Medulla oblongata (tissue), 1 donor: ENCODE results near the gene RBM20.

Experiments used
- DNase-seq: peaks from one replicate; pipeline ENCODE4 v3.0.0-alpha.2; 2015; ENCODE audit errors: extremely low spot score

Gene RBM20

DNA sequence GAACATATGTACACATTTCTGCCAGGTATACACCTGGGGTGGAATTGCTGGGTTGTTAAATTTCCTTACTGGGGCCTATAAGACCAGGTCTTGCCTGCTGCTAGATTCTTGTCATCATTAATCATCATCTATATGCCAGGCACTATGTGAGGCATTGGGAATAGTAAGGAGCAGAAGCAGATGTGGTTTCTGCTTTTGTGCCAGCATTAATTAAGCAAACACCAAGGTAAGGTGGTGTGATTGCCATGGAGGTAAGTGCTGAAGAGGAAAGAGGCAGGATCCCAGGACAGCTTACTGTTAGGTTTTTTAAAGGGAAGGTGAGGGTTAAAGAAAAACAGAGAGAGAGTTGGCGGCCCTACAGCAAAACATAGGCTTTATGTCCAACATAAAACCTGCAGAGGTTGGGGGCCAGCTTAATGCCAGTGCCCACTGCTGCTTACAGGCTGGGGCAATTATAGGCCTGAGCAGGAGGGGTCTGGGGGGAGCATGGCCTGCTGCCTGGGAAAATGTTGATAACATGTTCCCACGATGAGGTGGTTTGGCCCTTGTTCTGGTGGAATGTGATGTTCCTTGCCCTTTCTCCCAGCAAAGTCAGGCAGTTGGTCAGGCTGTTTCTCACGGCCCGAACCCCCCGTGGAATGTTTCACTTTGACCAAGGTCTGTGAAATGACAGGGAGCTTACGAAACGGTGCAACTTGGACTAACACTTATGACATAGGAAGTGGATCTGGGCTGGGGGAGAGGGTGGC, 93.9 kb downstream of the RBM20 start:
- DNase-seq = no peak

DNA sequence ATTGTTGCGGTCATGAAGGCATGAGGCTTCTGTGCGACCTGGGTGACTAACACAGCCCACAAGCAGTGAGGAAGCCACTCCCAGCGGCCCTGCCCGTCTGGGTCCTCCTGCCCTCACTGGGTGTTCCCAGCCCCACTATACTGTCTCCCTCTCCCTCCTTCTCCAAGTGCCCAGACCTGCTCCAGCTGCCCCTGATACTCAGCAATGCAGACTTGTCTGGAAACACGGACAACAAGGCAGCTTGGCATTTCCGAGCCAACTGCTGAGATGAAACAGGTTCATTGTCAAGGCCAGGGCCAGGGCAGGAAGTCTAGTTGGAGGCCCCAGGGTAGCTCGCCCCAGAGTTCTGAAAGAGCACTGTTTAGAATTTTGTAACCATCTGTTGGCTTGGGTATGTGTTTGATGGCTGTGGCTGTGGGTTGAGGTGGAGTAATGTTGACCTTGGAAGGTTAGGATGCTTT, 95.7 kb downstream of the RBM20 start:
- DNase-seq = no peak

- no peak for DNase-seq
Measured at GRCh38 chr10:110742801-110743200, 98.7 kb downstream of the RBM20 start.

DNA sequence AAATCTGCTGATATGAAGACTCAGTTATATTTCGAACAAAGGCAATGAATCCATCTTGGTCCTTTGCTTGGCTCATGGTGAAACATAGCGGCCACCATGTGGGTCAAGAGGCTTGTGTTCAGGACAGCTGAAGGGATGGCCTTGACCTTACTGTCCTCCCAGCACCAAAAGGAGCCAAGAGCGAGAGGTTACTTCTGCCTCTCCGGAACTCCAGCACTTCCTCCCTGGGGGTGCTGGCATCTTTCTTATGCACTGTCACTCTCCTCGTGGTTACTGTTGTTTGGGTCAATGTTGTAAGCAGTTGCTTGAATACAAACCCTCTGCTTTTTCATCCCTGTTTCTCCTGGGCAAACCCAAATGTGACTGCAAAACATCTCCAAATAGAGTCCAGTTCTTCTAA, 100.6 kb downstream of the RBM20 start:
- no peak for DNase-seq

DNA sequence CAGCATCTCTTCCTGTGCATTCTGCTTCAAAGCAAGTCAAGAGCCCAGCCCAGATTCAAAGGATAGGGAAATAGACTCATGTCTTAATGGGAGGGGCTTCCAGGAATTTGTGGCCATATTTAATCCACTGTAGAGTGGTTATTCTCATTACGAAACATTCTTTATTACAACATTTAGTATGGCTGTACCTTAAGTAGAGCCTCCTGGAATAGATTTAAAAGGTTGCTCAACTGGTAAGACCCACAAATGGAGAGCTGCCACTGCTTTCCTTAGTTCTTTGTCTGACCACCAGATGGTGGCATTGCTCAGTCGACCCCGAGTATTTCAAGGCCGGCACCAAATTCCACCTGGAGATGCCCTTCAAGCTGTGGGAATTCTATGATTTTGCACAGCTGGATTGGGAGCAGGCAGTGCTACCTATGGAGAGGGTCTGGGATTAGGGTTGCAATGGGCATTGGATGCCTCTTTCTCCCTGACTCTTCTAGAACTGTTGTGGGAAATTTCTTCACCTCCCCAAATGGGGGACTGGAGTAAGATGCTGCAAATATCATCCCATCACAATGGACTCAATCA, 102.2 kb downstream of the RBM20 start:
- DNase-seq = peak; percentile 74

DNA sequence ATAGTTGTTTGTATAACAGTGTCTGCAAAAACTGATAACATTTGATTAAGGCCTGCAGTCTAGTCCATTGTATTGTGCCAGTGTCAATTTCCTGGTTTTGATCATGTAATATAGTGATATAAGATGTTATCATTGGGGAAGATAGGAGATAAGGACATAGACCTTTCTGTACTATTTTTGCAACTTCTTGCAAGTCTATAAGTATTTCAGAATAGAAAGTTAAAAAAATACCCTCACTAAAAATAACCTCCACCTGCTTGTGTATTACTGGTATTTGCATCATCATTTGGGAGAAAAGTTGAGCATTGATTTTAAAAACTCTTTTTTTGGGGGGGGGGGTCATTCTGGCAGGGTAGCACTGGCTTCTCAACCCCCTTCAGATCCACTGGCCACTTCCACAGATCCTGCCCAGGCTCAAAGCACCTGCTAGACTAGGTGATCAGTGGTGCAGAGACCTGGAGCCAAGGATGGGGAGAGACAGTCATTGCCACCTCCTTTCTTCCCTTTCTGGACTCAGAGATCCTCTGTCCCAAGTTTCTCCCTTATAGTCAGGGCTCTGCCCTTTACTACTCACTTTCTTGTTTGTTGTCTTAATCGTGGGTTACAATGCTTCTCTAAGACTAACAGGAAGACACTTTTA, 103.0 kb downstream of the RBM20 start:
- no peak for DNase-seq

GRCh38 chr10:110747609-110748464, 103.7 kb downstream of the RBM20 start:
- DNase-seq = no peak

DNA sequence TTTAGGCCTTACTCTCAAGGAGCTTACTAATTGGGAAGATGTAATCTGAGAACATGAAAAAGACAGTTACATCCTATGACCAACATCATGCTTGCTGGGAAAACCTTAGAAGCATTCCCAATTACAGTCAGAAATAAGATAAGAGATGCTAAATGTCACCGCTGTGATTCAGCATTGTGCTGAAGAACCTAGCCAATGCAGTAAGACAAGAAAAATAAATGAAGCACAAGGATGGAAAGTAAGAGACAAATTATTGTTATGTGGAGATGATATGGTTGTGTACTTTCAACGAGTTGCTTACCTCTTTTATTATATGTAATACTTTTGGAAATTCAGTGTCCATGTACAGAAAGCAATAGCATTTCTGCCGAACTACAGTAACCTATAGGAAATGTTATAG, 104.8 kb downstream of the RBM20 start:
- DNase-seq = no peak

DNA sequence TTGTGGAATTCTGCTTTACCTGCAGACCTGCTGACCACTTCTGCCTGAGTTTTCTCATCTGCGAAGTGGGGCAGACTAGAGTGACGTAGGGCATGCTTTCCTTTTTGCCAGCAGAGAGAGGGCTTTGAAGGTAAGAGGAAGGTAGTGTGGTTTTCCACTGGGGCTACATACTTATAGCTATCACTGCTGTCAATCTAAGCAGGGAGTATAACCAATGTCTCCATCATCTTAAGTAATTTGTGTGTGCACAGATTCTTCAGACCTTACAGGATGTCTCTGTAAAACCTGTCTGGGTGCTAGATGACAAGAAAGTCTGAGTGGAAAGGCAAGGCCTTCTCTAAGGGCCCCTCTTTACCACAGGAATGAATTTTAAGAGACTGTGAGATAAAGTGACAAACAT, 106.8 kb downstream of the RBM20 start:
- DNase-seq = no peak

DNA sequence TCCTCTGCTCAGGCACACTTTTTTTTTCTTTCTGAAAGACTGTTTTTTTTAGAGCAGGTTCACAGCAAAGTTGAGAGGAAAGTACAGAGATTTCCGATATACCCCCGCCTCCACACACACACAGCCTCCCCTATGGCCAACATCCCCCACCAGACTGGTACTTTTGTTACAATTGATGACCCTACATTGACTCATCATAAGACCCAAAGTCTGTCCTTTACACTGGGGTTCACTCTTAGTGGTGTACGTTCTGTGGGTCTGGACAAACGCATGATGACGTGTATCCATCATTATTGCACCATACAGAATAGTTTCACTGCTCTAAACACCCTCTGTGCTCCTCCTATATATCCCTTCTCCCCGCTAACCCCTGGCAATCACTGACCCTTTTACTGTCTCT, 107.7 kb downstream of the RBM20 start:
- no peak for DNase-seq

- no peak for DNase-seq
Measured at GRCh38 chr10:110753462-110753861, 109.3 kb downstream of the RBM20 start.

DNA sequence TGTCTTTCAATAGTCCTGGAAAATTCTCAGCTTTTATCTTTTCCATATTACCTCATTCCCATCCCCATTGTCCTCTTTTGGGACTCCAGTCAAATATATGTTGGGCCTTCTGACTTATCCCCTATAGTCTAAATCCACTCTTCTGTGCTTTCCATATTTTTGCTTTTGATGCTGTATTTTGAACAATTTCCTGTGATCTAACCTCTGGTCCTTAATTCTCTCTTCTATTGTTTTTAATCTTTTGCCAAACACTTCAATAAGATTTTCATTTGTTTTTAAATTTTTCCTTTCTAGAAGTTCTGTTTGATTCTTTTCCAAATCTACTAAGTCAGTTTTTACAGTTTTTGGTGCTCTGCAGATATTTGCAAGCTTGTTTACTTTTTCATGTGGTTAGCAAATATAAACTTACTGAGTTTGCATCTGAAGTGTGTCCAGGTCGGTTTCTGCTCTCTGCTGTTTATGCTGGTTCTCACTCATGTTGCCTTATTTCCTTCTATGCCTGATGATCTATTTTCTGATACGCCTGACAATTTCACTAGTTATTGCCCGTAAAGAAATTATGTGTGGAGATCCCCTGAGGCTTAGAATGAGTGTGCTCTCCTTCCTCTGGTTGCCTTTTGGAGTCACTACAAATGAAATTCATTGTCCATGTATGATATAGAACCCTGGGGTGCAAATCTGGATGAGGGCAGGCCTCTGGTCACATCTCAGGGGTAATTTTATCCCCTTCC, 110.4 kb downstream of the RBM20 start:
- DNase-seq = no peak

- no peak for DNase-seq
Measured at GRCh38 chr10:110755781-110756180, 111.6 kb downstream of the RBM20 start.

DNA sequence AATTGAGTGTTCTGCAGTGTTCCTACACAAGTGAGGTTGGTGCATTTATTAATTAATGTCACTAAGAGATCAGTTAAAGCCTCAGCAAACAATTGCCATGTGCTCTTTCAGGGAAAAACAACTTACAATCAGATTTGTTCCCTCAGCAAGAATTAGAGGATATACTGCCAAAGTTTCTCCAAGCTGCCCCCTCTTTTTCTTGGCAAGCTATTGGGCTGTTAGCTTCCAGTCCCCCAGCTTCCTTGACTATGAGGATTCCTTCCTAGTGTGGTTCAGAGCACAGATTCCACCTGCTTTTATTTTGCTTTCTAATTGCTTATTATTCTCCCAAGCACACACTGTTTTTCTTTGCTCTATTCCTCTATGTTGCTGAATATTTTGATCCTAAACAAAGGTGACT, 112.7 kb downstream of the RBM20 start:
- peak; percentile 45 for DNase-seq

DNA sequence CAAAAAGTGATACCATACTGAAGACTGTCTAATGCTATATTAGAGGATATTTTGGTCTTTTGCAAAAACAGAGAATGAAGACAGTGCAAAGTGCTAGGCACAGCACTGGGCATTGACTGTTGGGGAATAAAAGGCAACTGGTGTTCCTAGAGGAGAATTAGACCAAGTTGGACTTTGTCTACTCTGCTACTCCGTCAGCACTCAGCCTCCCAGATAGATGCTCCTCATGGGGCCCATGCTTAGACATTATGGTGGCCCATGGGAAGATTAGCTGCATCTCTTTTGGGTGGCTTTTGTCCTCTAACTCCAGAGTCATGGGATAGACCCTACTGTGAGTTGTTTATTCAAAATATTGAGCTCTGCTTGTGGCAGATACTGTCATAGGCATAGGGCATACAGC, 113.5 kb downstream of the RBM20 start:
- no peak for DNase-seq

DNA sequence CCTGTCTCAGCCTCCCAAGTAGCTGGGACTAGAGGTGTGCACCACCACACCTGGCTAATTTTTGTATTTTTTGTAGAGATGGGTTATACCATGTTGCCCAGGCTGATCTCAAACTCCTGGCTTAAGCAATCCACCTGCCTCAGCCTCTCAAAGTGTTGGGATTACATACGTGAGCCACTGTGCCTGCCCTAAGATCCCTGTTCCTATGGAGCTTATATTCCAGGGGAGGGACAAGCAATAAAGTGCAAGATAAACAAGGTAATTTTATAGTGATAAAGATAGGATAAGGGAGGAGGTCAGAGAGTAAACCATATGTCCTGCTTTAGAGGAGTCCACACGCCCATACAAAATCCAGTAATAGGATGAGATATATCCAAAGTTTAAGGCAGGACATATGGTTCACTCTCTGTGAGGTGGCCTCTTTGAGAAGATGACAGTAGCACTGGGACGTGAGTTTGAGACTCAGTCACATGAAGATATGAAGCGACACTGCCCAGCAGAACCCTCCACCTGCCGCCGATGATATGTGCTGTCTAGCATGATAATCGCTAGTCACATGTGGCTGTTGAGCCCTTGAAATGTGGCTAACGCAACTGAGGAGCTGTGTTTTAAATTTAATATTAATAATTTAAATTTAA, 114.1 kb downstream of the RBM20 start:
- no peak for DNase-seq

DNA sequence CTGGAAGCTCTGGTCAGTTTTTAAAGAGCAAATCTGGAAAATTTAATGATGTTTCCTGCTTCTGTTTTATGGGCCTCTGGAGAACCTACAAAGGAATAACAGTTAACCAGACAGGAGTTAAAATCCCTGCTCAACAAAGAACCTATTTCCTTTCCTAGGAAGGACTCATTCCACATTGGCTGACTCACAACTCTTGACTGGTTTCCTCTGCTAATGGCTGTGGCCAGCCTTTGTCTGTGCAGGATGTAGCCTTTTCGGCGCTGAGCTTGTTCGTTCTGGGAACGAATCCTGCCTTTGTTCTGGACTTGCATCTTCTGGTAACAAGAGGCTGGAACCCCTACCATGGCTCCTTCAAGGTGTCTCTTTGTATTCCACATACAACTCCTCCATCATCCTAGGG, 114.8 kb downstream of the RBM20 start:
- no peak for DNase-seq

- no peak for DNase-seq
Measured at GRCh38 chr10:110759523-110759922, 115.4 kb downstream of the RBM20 start.

DNA sequence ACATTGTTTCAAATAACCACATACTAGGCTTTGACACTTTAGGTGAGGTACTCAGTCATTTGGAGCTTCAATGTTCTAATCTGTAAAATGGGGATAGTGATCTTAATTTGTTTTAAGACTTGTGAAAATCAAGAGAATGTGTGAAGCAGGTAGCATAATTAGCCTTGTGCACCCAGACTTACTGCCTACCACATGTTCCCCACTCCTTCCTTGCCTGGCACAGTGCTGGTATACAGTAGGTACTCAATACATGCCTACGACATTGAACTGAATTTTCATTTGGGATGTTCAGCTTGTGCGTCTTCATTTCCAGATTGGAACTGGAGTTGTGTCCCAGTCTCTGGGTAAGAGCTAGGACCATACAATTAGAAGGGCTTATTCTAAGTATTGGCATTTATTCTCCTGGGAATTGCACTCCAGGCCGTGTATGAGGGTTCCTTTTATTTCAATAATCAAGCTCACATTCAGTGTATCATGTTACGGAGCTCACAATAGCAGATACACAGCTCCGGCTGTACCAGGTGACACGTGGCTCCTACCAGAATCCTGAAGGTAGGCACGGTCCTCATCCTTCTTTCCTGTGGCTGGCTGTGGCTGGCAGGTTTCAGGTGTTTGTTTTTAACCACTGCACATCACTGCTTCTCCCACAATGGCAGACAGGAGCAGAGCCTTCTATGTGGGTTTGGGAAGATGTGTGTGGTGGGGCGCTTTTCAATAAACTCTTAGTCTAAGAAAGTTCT, 118.1 kb downstream of the RBM20 start:
- DNase-seq = no peak

- DNase-seq = no peak
Measured at GRCh38 chr10:110762849-110763211, 118.7 kb downstream of the RBM20 start.
